Measurements from ENCODE around the gene KDM6A. TPM values are rescaled to one million over a fixed set of nuclear protein-coding genes. Genes with fewer than 3 reads are reported as not detected.

KDM6A gene
- total RNA-seq, 2 donors from 2014 or later = 36.4 to 51.0 TPM

- Mint-ChIP-seq H3K27ac (no peak overlapping the region), H3K27me3 (ENCODE audit: low read depth) (no peaks in the 10 kb centered on the region), H3K4me3 (no peak overlapping the region), H3K9me3 (peaks cover 0 to 2% of the 10 kb centered on the region in 2 donors), H3K4me1 (ENCODE audit: low read depth) (peaks cover 58% of the 10 kb centered on the region), H3K36me3 (ENCODE audit: insufficient read depth in 2 of 2) (peaks cover 4 to 24% of the 10 kb centered on the region in 2 donors)
- DNase-seq (no peak), ATAC-seq (replicated peaks in 1 of 2) (no peak)
These were observed 89.0 kb downstream of the KDM6A start for GRCh38 chrX:44961817-44962607.

- H3K4me1 Mint-ChIP-seq (ENCODE audit: low read depth) = peaks cover 62% of the 10 kb centered on the region
- peaks cover 6 to 26% of the 10 kb centered on the region in 2 donors for H3K36me3 Mint-ChIP-seq (ENCODE audit: insufficient read depth in 2 of 2)
- no peak overlapping the region for H3K27ac Mint-ChIP-seq
- peaks cover 0 to 3% of the 10 kb centered on the region in 2 donors for H3K9me3 Mint-ChIP-seq
- no peak for DNase-seq
- H3K27me3 Mint-ChIP-seq (ENCODE audit: low read depth) = no peaks in the 10 kb centered on the region
- H3K4me3 Mint-ChIP-seq = no peak overlapping the region
- no peak for ATAC-seq (replicated peaks in 1 of 2)
These were observed 90.0 kb downstream of the KDM6A start for GRCh38 chrX:44962944-44963343.

- no peak for ATAC-seq (replicated peaks in 1 of 2)
- H3K27ac Mint-ChIP-seq = peak overlapping the region; percentile 83
- peak overlapping the region in 1 of 2 donors; percentile 5 for H3K4me3 Mint-ChIP-seq
- no peaks in the 10 kb centered on the region for H3K27me3 Mint-ChIP-seq (ENCODE audit: low read depth)
- H3K9me3 Mint-ChIP-seq = peaks cover 0 to 5% of the 10 kb centered on the region in 2 donors
- H3K4me1 Mint-ChIP-seq (ENCODE audit: low read depth) = peaks cover 25% of the 10 kb centered on the region
- peaks cover 6 to 36% of the 10 kb centered on the region in 2 donors for H3K36me3 Mint-ChIP-seq (ENCODE audit: insufficient read depth in 2 of 2)
- no peak for DNase-seq
These were observed 94.2 kb downstream of the KDM6A start for GRCh38 chrX:44967221-44967620.

GRCh38 chrX:44970709-44971108 is 97.7 kb downstream of the KDM6A start:
- no peak overlapping the region for H3K4me3 Mint-ChIP-seq
- H3K36me3 Mint-ChIP-seq (ENCODE audit: insufficient read depth in 2 of 2) = peaks cover 5 to 45% of the 10 kb centered on the region in 2 donors
- no peaks in the 10 kb centered on the region for H3K27me3 Mint-ChIP-seq (ENCODE audit: low read depth)
- H3K27ac Mint-ChIP-seq = no peak overlapping the region
- H3K9me3 Mint-ChIP-seq = peaks cover 3 to 17% of the 10 kb centered on the region in 2 donors
- DNase-seq = no peak
- peaks cover 20% of the 10 kb centered on the region for H3K4me1 Mint-ChIP-seq (ENCODE audit: low read depth)
- no peak for ATAC-seq (replicated peaks in 1 of 2)

- ATAC-seq (replicated peaks in 1 of 2) (no peak), DNase-seq (no peak)
- H3K4me3 Mint-ChIP-seq = no peak overlapping the region
- H3K9me3 Mint-ChIP-seq = peaks cover 5 to 17% of the 10 kb centered on the region in 2 donors
- H3K36me3 Mint-ChIP-seq (ENCODE audit: insufficient read depth in 2 of 2) = peaks cover 6 to 48% of the 10 kb centered on the region in 2 donors
- H3K4me1 Mint-ChIP-seq (ENCODE audit: low read depth) = peaks cover 14% of the 10 kb centered on the region
- H3K27me3 Mint-ChIP-seq (ENCODE audit: low read depth) = no peaks in the 10 kb centered on the region
- no peak overlapping the region for H3K27ac Mint-ChIP-seq
These were observed 98.7 kb downstream of the KDM6A start for GRCh38 chrX:44971674-44972073.

GRCh38 chrX:44972132-44972531 is 99.1 kb downstream of the KDM6A start:
- Mint-ChIP-seq H3K4me1 (ENCODE audit: low read depth) (peaks cover 11% of the 10 kb centered on the region), H3K36me3 (ENCODE audit: insufficient read depth in 2 of 2) (peaks cover 5 to 50% of the 10 kb centered on the region in 2 donors), H3K27ac (no peak overlapping the region), H3K4me3 (no peak overlapping the region), H3K27me3 (ENCODE audit: low read depth) (no peaks in the 10 kb centered on the region), H3K9me3 (peaks cover 5 to 17% of the 10 kb centered on the region in 2 donors)
- no peak for ATAC-seq (replicated peaks in 1 of 2)
- DNase-seq = no peak

GRCh38 chrX:44973420-44973932 is 100.5 kb downstream of the KDM6A start:
- ATAC-seq (replicated peaks in 1 of 2) = no peak
- Mint-ChIP-seq H3K27me3 (ENCODE audit: low read depth) (no peaks in the 10 kb centered on the region), H3K4me3 (no peak overlapping the region), H3K36me3 (ENCODE audit: insufficient read depth in 2 of 2) (peaks cover 4 to 49% of the 10 kb centered on the region in 2 donors), H3K4me1 (ENCODE audit: low read depth) (peaks cover 8% of the 10 kb centered on the region), H3K9me3 (peaks cover 5 to 16% of the 10 kb centered on the region in 2 donors), H3K27ac (no peak overlapping the region)
- no peak for DNase-seq

- ATAC-seq (replicated peaks in 1 of 2) (no peak), DNase-seq (no peak)
- Mint-ChIP-seq H3K27me3 (ENCODE audit: low read depth) (no peaks in the 10 kb centered on the region), H3K4me1 (ENCODE audit: low read depth) (peaks cover 8% of the 10 kb centered on the region), H3K27ac (peak overlapping the region; percentile 82), H3K36me3 (ENCODE audit: insufficient read depth in 2 of 2) (peaks cover 8 to 53% of the 10 kb centered on the region in 2 donors), H3K4me3 (peak overlapping the region in 1 of 2 donors; percentile 40), H3K9me3 (peaks cover 7 to 18% of the 10 kb centered on the region in 2 donors)
These were observed 101.5 kb downstream of the KDM6A start for GRCh38 chrX:44974451-44974850.

- DNase-seq (peak in 1 of 2 donors; percentile 10), ATAC-seq (replicated peaks in 1 of 2) (no peak)
- Mint-ChIP-seq H3K27me3 (ENCODE audit: low read depth) (no peaks in the 10 kb centered on the region), H3K4me1 (ENCODE audit: low read depth) (peaks cover 8% of the 10 kb centered on the region), H3K4me3 (no peak overlapping the region), H3K36me3 (ENCODE audit: insufficient read depth in 2 of 2) (peaks cover 8 to 55% of the 10 kb centered on the region in 2 donors), H3K27ac (no peak overlapping the region), H3K9me3 (peaks cover 7 to 16% of the 10 kb centered on the region in 2 donors)
These were observed 102.8 kb downstream of the KDM6A start for GRCh38 chrX:44975666-44976263.

- ATAC-seq (replicated peaks in 1 of 2) (no peak), DNase-seq (no peak)
- Mint-ChIP-seq H3K4me1 (ENCODE audit: low read depth) (peaks cover 8% of the 10 kb centered on the region), H3K36me3 (ENCODE audit: insufficient read depth in 2 of 2) (peaks cover 8 to 38% of the 10 kb centered on the region in 2 donors), H3K9me3 (peaks cover 4 to 10% of the 10 kb centered on the region in 2 donors), H3K27ac (peak overlapping the region; percentile 22), H3K4me3 (no peak overlapping the region), H3K27me3 (ENCODE audit: low read depth) (no peaks in the 10 kb centered on the region)
These were observed 106.0 kb downstream of the KDM6A start for GRCh38 chrX:44978976-44979375.

GRCh38 chrX:44980403-44980802 is 107.4 kb downstream of the KDM6A start:
- Mint-ChIP-seq H3K4me3 (no peak overlapping the region), H3K27me3 (ENCODE audit: low read depth) (no peaks in the 10 kb centered on the region), H3K9me3 (peaks cover 4% of the 10 kb centered on the region in 2 donors), H3K27ac (no peak overlapping the region), H3K4me1 (ENCODE audit: low read depth) (no peaks in the 10 kb centered on the region), H3K36me3 (ENCODE audit: insufficient read depth in 2 of 2) (peaks cover 6 to 33% of the 10 kb centered on the region in 2 donors)
- ATAC-seq (replicated peaks in 1 of 2) = no peak
- no peak for DNase-seq

- H3K9me3 Mint-ChIP-seq = peaks cover 3 to 4% of the 10 kb centered on the region in 2 donors
- H3K4me1 Mint-ChIP-seq (ENCODE audit: low read depth) = no peaks in the 10 kb centered on the region
- DNase-seq = no peak
- H3K27ac Mint-ChIP-seq = no peak overlapping the region
- H3K4me3 Mint-ChIP-seq = no peak overlapping the region
- no peak for ATAC-seq (replicated peaks in 1 of 2)
- peaks cover 5 to 36% of the 10 kb centered on the region in 2 donors for H3K36me3 Mint-ChIP-seq (ENCODE audit: insufficient read depth in 2 of 2)
- H3K27me3 Mint-ChIP-seq (ENCODE audit: low read depth) = no peaks in the 10 kb centered on the region
These were observed 107.9 kb downstream of the KDM6A start for GRCh38 chrX:44980883-44981282.

Measured in activated T-cell treated with anti-CD3 and anti-CD28 coated beads, Interleukin-2, amount 50 U/mL, for 72 hours (primary cell).